ENCODE data around the gene PPOX. TPM values are rescaled to one million over a fixed set of nuclear protein-coding genes. Genes with fewer than 3 reads are reported as not detected.

Gene PPOX
- total RNA-seq, 1 experiment from 2014 or later: 24.2 TPM

GRCh38 chr1:161162806-161163205, 3.4 kb upstream of the PPOX start:
- Histone ChIP-seq H3K36me3 (ENCODE audit: control insufficient read depth in 1 of 2, insufficient read depth in 2 of 2, low read length in 2 of 2) (peaks cover 8 to 26% of the 10 kb centered on the region in 2 experiments; a peak in 2 of 4 replicates), H4K20me1 (ENCODE audit: insufficient read depth) (no peaks in the 10 kb centered on the region), H2AFZ (ENCODE audit: low read depth, low read length, poor library complexity, severe bottlenecking) (no peak overlapping the region), H3K9me3 (ENCODE audit: control insufficient read depth in 1 of 2, insufficient read depth in 1 of 2, low read depth in 1 of 2, low read length in 2 of 2) (no peaks in the 10 kb centered on the region), H3K4me2 (ENCODE audit: low read length) (no peak overlapping the region), H3K27me3 (ENCODE audit: insufficient read depth, low read length) (no peaks in the 10 kb centered on the region), H3K79me2 (ENCODE audit: insufficient read depth, low read length) (peaks cover 11% of the 10 kb centered on the region; the same call in 1 of the 2 replicates), H3K4me3 (replicated peaks in 1 of 2; ENCODE audit: low read depth in 1 of 2, low read length in 2 of 2) (no peak overlapping the region), H3K9me2 (ENCODE audit: insufficient read depth) (no peaks in the 10 kb centered on the region), H3K4me1 (ENCODE audit: control insufficient read depth in 1 of 2, insufficient read depth in 2 of 2, low read length in 2 of 2) (peaks cover 10 to 47% of the 10 kb centered on the region in 2 experiments; a peak in 3 of 4 replicates), H3K9ac (ENCODE audit: low read length) (no peak overlapping the region), H3K27ac (ENCODE audit: low read depth, low read length) (no peak overlapping the region)
- TF ChIP-seq CEBPB (IDR thresholded peaks at IDR 0.05; ENCODE audit: low read depth): no peak
- no peak for TF ChIP-seq JUND (IDR thresholded peaks at IDR 0.05)
- no peak for TF ChIP-seq YY1 (IDR thresholded peaks at IDR 0.05; ENCODE audit: extremely low read depth, insufficient replicate concordance, low read depth, low read length)
- TF ChIP-seq EZH2phosphoT487 (IDR thresholded peaks at IDR 0.05; ENCODE audit: borderline replicate concordance): no peak
- TF ChIP-seq ELF1 (IDR thresholded peaks at IDR 0.05; ENCODE audit: borderline replicate concordance, low read depth): no peak
- no peak for TF ChIP-seq ZFX (IDR thresholded peaks at IDR 0.05)
- TF ChIP-seq TCF7L2 (IDR thresholded peaks at IDR 0.05; ENCODE audit: borderline replicate concordance, extremely low read depth, insufficient read depth, insufficient read length): no peak
- no peak for TF ChIP-seq REST (IDR thresholded peaks at IDR 0.05; ENCODE audit: low read depth)
- no peak for TF ChIP-seq POLR2AphosphoS5 (IDR thresholded peaks at IDR 0.05; ENCODE audit: low read depth, low read length)
- TF ChIP-seq FOSL1 (IDR thresholded peaks at IDR 0.05; ENCODE audit: low read depth): no peak
- TF ChIP-seq RAD21 (IDR thresholded peaks at IDR 0.05; ENCODE audit: low read depth): no peak
- ChIA-PET POLR2A (no interaction called here), CTCF (no interaction called here), RAD21 (ENCODE audit: low non-redundant PET in 1 of 2, low total read pairs in 2 of 2, uncharacterized antibody in 2 of 2, unreplicated experiment in 2 of 2) (no interaction called here)
- ATAC-seq (no peak), DNase-seq (ENCODE audit: low read depth, low spot score) (no peak)
- no TSS peak for BruUV-seq (replicated peaks)
- intact Hi-C loops (cut with micrococcal nuclease): no loop called here
